Measurements from ENCODE around the gene PBX2.
"Not testable (repeated sequence)": the region's sequence is repeated elsewhere in the genome, so short reads cannot be mapped to it uniquely, and the experiment has no call there.

Gene PBX2

DNA sequence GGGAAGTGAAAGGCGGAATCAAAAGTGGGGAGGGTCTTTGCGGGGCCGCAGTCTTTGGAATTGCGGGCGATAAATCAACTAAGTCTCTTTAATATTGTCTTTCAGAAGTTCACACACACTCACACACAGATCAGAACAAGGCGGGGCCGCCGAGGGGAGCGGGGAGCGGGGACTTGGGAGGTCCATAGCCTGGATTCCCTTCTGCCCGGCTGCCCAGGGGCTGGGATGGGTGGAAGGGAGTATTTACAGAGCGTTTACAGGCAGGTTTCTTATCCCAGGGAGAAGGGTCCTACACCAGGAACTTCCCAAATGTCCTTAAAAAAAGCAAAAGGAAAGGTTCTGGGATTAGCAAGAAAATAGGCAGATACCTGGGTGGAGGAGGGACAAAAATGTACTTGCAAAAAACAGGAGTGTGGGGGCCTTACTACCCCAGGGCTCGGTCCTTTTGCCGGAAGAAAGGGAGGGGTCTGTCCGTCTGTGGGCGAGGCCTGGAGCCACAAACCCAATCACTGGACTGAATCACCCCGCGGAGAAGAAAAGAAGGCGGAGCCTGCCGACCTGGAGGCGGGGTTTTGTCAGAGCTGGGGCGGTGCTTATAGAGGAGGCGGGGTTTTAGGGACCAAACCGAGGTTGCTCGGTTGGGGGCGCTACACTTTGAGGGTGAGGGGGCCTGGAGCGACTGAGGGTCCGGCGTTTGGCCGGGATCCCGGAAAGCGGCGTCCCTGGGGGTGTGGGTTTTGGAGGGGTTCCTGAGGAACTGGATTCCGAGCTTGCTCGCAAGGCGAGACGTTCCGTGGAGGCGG is 41.5 kb downstream of the PBX2 start:
- peak; percentile 45 to 68 (median 53) for DNase-seq

DNA sequence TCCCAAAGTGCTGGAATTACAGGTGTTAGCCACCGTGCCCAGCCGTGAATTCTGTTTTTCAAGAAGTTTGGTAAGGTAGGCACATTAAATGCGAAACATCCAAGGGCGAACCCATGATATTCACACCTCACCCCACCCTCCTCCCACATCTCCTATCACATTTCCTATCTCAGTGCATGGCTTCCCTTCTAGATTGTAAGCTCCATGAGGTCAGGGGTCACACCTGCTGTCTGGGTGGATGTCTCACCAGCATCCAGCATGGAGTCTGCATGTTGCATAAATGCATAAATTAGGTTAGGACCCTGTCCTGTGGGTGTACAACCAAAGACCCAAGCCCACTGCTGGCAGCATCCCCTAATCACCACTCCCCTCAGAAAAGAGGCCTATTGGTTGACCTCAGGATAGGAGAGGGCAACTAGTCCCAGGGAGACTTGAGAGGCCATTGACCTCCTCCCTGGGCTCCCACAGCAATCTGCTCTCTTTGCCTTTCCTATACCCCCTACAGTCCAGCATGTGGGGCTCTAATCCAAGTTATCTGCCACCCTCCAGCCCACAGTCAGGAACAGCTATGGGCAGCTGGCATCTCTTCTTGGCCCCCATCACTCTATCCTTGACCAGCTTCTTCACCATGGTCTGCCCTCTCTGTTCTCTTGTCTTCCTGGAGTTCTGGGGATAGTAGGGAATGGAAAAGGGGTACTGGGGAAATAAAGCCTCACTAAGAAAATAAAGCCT is 42.4 kb downstream of the PBX2 start:
- DNase-seq = no peak

DNA sequence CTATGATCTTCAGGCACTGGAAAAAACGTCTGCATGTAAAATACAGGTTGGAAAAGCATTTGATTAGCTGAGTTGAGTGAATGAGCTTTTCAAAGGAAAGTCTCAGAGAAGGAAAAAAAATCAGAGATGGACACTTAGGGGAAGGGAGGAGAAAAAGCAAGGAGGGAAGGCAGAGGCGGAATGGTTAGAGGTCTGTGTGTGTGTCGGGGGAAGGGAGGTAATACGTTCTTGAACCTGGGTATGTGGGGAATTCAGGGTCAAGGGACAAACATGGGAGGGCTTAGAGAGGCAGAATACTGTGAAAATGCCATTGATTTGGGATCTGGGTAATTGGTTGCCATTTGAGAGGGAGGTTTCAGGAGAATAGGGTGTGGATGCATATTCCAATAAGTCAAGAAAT is 43.3 kb downstream of the PBX2 start:
- no peak for DNase-seq

DNA sequence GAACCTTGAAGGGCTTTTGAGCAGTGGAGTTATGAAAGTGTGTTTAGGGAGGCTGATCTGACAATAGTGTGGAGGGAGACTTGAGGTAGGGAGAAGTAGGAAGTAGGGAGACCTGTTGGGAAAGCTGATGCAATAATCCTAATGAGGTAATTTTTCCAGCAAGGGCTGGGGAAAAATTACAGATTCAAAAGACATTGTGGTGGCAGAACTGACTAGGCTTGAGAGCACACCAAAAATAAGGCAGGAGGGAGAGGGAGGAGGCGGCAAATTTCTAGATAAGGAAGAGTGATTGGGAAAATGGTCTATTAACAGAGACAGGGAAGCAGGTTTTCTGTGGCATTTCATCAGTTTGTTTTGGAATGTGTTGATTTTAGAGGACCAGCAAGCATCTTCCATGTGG is 43.7 kb downstream of the PBX2 start:
- no peak for DNase-seq

DNA sequence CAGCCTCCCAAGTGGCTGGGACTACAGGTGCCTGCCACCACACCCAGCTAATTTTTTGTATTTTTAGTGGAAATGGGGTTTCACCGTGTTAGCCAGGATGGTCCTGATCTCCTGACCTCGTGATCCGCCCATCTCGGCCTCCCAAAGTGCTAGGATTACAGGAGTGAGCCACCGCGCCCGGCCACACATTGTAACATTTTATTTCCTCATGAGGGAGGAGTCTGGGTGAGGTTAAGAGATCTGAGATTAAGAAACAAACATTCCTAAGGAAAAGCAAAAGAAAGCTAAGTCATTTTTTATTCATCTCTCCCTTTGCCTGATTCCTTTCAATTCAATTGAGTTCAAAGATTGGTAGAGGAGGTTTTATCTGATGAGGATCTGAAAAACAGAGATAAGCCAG is 45.8 kb downstream of the PBX2 start:
- DNase-seq = not testable (repeated sequence)

DNA sequence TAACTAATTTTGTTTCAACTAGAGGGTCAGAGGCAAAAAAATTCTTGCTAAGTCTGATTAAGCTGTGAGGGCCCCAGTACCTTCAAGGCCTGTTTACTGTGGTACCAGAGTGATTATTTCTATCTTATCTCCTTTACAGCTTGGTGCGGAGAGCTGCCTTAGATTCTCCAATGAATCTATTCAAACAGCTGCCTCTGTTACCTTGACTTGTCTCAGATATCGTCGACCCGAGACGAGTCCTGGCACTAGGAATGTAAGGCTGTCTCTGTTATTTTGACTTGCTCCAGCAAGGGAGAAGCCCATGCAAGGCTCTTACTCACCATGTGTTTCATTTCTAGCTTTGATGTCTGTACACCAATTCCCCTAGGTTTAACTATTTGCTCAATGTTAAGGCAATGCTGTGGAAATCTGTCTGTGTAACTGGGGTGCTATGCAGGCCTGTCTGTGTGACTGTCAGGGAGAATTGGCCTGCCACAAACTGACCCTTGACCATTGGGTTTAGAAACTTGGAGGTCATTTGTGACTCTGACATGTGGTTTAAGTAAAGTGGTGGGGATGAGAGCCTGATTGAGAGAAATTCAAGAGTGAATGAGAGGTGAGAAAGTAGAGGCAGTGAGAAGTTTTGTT is 49.5 kb downstream of the PBX2 start:
- DNase-seq = no peak

DNA sequence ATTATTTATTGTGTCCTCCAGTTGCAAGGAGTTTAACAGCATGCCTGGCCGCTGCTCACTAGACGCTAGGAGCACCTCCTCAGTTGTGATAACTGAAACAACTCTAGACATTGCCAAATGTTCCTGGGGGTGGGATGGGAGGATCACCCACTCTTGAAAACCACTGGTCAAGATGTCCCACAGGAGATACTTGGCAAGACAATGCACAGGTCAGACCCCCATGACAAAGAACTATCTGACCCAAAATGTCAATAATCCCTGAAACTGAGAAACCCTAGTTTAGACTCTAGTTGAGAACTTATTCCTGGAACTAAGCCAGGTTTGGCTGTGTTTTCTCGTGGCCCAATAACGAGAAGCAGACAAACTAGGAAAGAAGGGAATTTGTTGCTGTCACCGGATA is 50.4 kb downstream of the PBX2 start:
- DNase-seq = no peak

DNA sequence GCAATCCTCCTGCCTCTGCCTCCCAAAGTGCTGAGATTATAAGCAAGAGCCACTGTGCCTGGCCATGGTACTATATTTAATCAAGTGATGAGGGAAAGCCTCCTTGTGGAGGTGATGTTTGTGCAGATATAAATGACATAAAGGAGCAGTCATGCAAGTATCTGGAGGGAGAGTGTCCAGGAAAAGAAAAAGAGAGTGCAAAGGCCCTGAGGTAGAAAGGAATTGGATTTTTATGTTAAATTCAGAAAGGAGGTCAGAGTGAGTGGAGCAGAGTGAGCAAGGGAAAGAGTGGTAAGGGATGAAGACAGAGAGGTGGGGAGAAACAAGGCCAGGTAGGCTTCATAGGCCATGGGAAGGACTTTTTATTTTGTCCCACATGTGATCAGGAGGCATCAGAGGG is 52.5 kb downstream of the PBX2 start:
- DNase-seq = no peak
